H9 (cell line): ENCODE data around the gene TECPR2. TPM values are rescaled to one million over a fixed set of nuclear protein-coding genes. Genes with fewer than 3 reads are reported as not detected.
A peak's percentile ranks its signal among the peaks of the same experiment; 100 is the strongest.

Experiments used
- DNase-seq: peaks from one replicate; pipeline ENCODE4 v3.0.0-alpha.2; 2017
- H2AFZ ChIP-seq: one replicate; pipeline ENCODE4 v1.6.1; 2013; ENCODE audit warnings: mild to moderate bottlenecking, low read length, control low read depth, moderate library complexity
- H2AK5ac ChIP-seq: 2 replicates; pipeline ENCODE4 v1.6.1; 2013; ENCODE audit warnings: low read length, control low read depth, mixed read lengths; ENCODE audit not compliant: insufficient read length
- H2BK120ac ChIP-seq: one replicate; pipeline ENCODE4 v1.6.1; 2013; ENCODE audit warnings: low read depth, mild to moderate bottlenecking, low read length, control low read depth, inconsistent platforms; ENCODE audit not compliant: poor library complexity, severe bottlenecking
- H2BK12ac ChIP-seq: 2 replicates; pipeline ENCODE4 v1.6.1; 2013; ENCODE audit warnings: low read length, control low read depth, mixed read lengths, low read depth; ENCODE audit not compliant: insufficient read length
- H2BK15ac ChIP-seq: 2 replicates; pipeline ENCODE4 v1.6.1; 2013; ENCODE audit warnings: low read depth, low read length, control low read depth
- H2BK20ac ChIP-seq: one replicate; pipeline ENCODE4 v1.6.1; 2013; ENCODE audit warnings: low read depth, mild to moderate bottlenecking, low read length, control low read depth, inconsistent platforms; ENCODE audit not compliant: poor library complexity, severe bottlenecking
- H2BK5ac ChIP-seq: 2 replicates; pipeline ENCODE4 v1.6.1; 2013; ENCODE audit warnings: low read length, control low read depth, mixed read lengths; ENCODE audit not compliant: insufficient read length
- H3K14ac ChIP-seq: 2 replicates; pipeline ENCODE4 v1.6.1; 2013; ENCODE audit warnings: low read length, control low read depth; ENCODE audit not compliant: insufficient read depth
- H3K18ac ChIP-seq: 2 replicates; pipeline ENCODE4 v1.6.1; 2013; ENCODE audit warnings: low read depth, mild to moderate bottlenecking, mixed read lengths, low read length, control low read depth; ENCODE audit not compliant: insufficient read length
- H3K23ac ChIP-seq: 2 replicates; pipeline ENCODE4 v1.6.1; 2013; ENCODE audit warnings: low read length, control low read depth, mixed read lengths, low read depth; ENCODE audit not compliant: insufficient read length
- H3K23me2 ChIP-seq: 2 replicates; pipeline ENCODE4 v1.6.1; 2013; ENCODE audit warnings: low read depth, mild to moderate bottlenecking, mixed read lengths, low read length, control low read depth; ENCODE audit not compliant: insufficient read length, poor library complexity, severe bottlenecking
- H3K27ac ChIP-seq: 2 replicates; pipeline ENCODE4 v1.5.1; 2013; ENCODE audit warnings: low read length, control low read depth, mixed read lengths, low read depth; ENCODE audit not compliant: insufficient read length
- H3K27me3 ChIP-seq: 2 replicates; pipeline ENCODE4 v1.6.1; 2013; ENCODE audit warnings: low read length, control low read depth, inconsistent platforms; ENCODE audit not compliant: insufficient read depth
- H3K4ac ChIP-seq: 2 replicates; pipeline ENCODE4 v1.6.1; 2013; ENCODE audit warnings: low read depth, mild to moderate bottlenecking, control low read depth, inconsistent platforms, low read length, moderate library complexity
- H3K4me1 ChIP-seq: 2 replicates; pipeline ENCODE4 v1.6.1; 2013; ENCODE audit warnings: low read length, control low read depth, inconsistent platforms; ENCODE audit not compliant: insufficient read depth
- H3K4me2 ChIP-seq: 2 replicates; pipeline ENCODE4 v1.6.1; 2013; ENCODE audit warnings: low read length, control low read depth, mixed read lengths; ENCODE audit not compliant: insufficient read length, insufficient read depth
- H3K56ac ChIP-seq: 2 replicates; pipeline ENCODE4 v1.6.1; 2013; ENCODE audit warnings: low read depth, mild to moderate bottlenecking, mixed read lengths, low read length, control low read depth; ENCODE audit not compliant: insufficient read length
- H3K79me1 ChIP-seq: 2 replicates; pipeline ENCODE4 v1.6.1; 2013; ENCODE audit warnings: low read depth, mild to moderate bottlenecking, moderate library complexity, low read length, control low read depth, inconsistent platforms; ENCODE audit not compliant: insufficient read depth, poor library complexity, severe bottlenecking
- H3K79me2 ChIP-seq: 2 replicates; pipeline ENCODE4 v1.6.1; 2013; ENCODE audit warnings: low read length, control low read depth, inconsistent platforms; ENCODE audit not compliant: insufficient read depth
- H3K9ac ChIP-seq: 2 replicates; pipeline ENCODE4 v1.6.1; 2013; ENCODE audit warnings: low read length, control low read depth, mixed read lengths; ENCODE audit not compliant: insufficient read length; ENCODE audit errors: extremely low read depth
- H3K9me3 ChIP-seq: one replicate; pipeline ENCODE4 v1.6.1; 2013; ENCODE audit warnings: low read depth, low read length, inconsistent platforms; ENCODE audit not compliant: control insufficient read depth
- H3T11ph ChIP-seq: one replicate; pipeline ENCODE4 v1.6.1; 2013; ENCODE audit warnings: mild to moderate bottlenecking, low read length, control low read depth, inconsistent platforms
- H4K20me1 ChIP-seq: one replicate; pipeline ENCODE4 v1.6.1; 2013; ENCODE audit not compliant: control insufficient read depth, insufficient read length, insufficient read depth
- H4K5ac ChIP-seq: 2 replicates; pipeline ENCODE4 v1.6.1; 2013; ENCODE audit warnings: low read depth, mild to moderate bottlenecking, mixed read lengths, low read length, control low read depth; ENCODE audit not compliant: insufficient read length
- H4K8ac ChIP-seq: replicated peaks from 2 replicates; pipeline ENCODE4 v1.6.1; 2013; ENCODE audit warnings: low read length, control low read depth, mixed read lengths, low read depth; ENCODE audit not compliant: insufficient read length
- H4K91ac ChIP-seq: 2 replicates; pipeline ENCODE4 v1.6.1; 2013; ENCODE audit warnings: low read depth, mild to moderate bottlenecking, moderate library complexity, mixed read lengths, low read length, control low read depth; ENCODE audit not compliant: insufficient read length
- H3K27ac Mint-ChIP-seq, 3 experiments: 2 replicates in 2 of 3; 3 replicates in 1 of 3; pipeline ENCODE4 v1.8.0; 2020 to 2021; ENCODE audit warnings: mixed read lengths in 3 of 3, mild to moderate bottlenecking in 1 of 3, moderate library complexity in 1 of 3
- H3K27me3 Mint-ChIP-seq: 2 replicates; pipeline ENCODE4 v1.8.0; 2021; ENCODE audit warnings: low read depth, mild to moderate bottlenecking, moderate library complexity, mixed read lengths
- H3K36me3 Mint-ChIP-seq, 3 experiments: 2 replicates in 2 of 3; 3 replicates in 1 of 3; pipeline ENCODE4 v1.8.0; 2020 to 2021; ENCODE audit warnings: low read depth in 3 of 3, mixed read lengths in 3 of 3; ENCODE audit not compliant: insufficient read depth in 1 of 3
- H3K4me1 Mint-ChIP-seq, 2 experiments: 2 replicates each; pipeline ENCODE4 v1.8.0; 2020; ENCODE audit warnings: mixed read lengths in 2 of 2
- H3K4me3 Mint-ChIP-seq, 2 experiments: 2 replicates in 1 of 2; 3 replicates in 1 of 2; pipeline ENCODE4 v1.8.0; 2020 to 2021; ENCODE audit warnings: mild to moderate bottlenecking in 2 of 2, mixed read lengths in 2 of 2, moderate library complexity in 1 of 2
- H3K9me3 Mint-ChIP-seq, 2 experiments: 2 replicates in 1 of 2; 3 replicates in 1 of 2; pipeline ENCODE4 v1.8.0; 2020; ENCODE audit warnings: mild to moderate bottlenecking in 2 of 2, mixed read lengths in 2 of 2, moderate library complexity in 1 of 2
- CTCF ChIP-seq: fragments of 200-600 bp; sonication (generic); conservative IDR thresholded peaks from 3 replicates; pipeline ENCODE4 v1.8.0; 2021; ENCODE audit warnings: antibody characterized with exemption, mild to moderate bottlenecking
- whole genome bisulfite sequencing: extraction: QIAGEN DNeasy Blood & Tissue Kit; methylation state at CpG from one replicate; pipeline ENCODE4 v1.1.7; 2013; ENCODE audit warnings: missing lambda C conversion rate, low lambda C conversion rate, mixed read lengths; ENCODE audit not compliant: insufficient read length; ENCODE audit errors: extremely low coverage; 5-methylcytosine and 5-hydroxymethylcytosine counted together
- total RNA-seq: library from RNA; stranded (reverse); gene quantifications from 2 replicates; pipeline ENCODE4 v1.2.1, GENCODE V29; 2021

TECPR2 gene
- total RNA-seq, 1 experiment from 2014 or later: 15.4 TPM

DNA sequence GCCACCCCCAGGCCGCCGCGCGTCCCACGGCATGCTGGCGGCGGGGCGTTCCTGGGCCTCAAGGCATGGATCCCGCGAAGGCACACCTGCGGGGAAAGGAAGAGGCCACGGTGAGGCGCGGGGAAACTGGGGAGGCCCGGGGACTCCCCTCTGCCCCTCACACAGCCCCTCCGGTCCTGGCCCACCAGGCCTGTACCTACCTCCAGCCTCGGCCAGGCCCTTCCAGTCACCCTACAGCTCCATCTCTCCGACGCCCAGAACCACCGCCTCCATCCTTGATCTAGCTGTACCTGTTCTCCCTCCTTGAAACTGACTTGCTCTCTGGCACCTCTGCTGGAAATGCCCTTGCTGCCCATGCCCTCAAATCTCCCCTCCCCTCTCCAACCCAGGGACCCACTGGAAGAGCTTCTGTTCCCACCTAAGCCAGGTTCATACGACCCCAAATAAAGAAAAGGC is 145.1 kb downstream of the TECPR2 start:
- Histone ChIP-seq H4K8ac (no peak overlapping the region), H3K27me3 (no peaks in the 10 kb centered on the region), H4K20me1 (peaks cover 2% of the 10 kb centered on the region), H2BK15ac (no peak overlapping the region), H2AFZ (no peak overlapping the region), H2AK5ac (no peak overlapping the region), H3K9me3 (no peaks in the 10 kb centered on the region), H2BK12ac (no peak overlapping the region), H3K14ac (no peak overlapping the region), H3K18ac (no peak overlapping the region), H3K9ac (no peak overlapping the region), H2BK5ac (no peak overlapping the region), H3K4me2 (no peak overlapping the region), H3T11ph (no peak overlapping the region), H3K4ac (no peak overlapping the region), H3K23ac (no peak overlapping the region), H4K91ac (no peak overlapping the region), H3K27ac (no peak overlapping the region), H3K4me1 (no peaks in the 10 kb centered on the region; the same call in 1 of the 2 replicates), H3K23me2 (peaks cover 12% of the 10 kb centered on the region), H3K56ac (no peak overlapping the region), H3K79me1 (no peaks in the 10 kb centered on the region), H4K5ac (no peak overlapping the region), H2BK20ac (no peak overlapping the region), H3K79me2 (no peaks in the 10 kb centered on the region), H2BK120ac (no peak overlapping the region)
- Mint-ChIP-seq H3K27ac (peak overlapping the region in 1 of 3 experiments; percentile 7; a peak in 1 of 7 replicates), H3K4me3 (peak overlapping the region; percentile 76 to 87), H3K9me3 (no peaks in the 10 kb centered on the region), H3K36me3 (peaks cover 6 to 15% (median 10%) of the 10 kb centered on the region in 3 experiments; a peak in 5 of 7 replicates), H3K27me3 (no peaks in the 10 kb centered on the region), H3K4me1 (peaks cover 15 to 21% of the 10 kb centered on the region in 2 experiments)
- DNase-seq: peak; percentile 43
- WGBS: no CpG with 5 or more reads among the region's 21 CpGs
- peak; percentile 29; the same call in 1 of the 3 replicates for TF ChIP-seq CTCF
